MCF 10A (cell line): ENCODE results near the gene LAMP1. TPM values are rescaled to one million over a fixed set of nuclear protein-coding genes. Genes with fewer than 3 reads are reported as not detected.

Source experiments
- BruUV-seq: library from RNA; stranded (reverse); fragments of 400-500 nt; replicated peaks from 2 replicates; lab custom pipeline; 2021; lab: Mats Ljungman, UMichigan
- CTCF ChIA-PET: fragments of 300-600 bp; sonication (Branson Sonifier 250); formaldehyde crosslinking; extraction: SDS; loops from one replicate; lab custom pipeline; 2021; ENCODE audit warnings: antibody characterized with exemption, inconsistent platforms; lab: Yijun Ruan, JAX
- POLR2A ChIA-PET: fragments of 300-600, 350-650 bp; sonication (Branson Sonifier 250); formaldehyde crosslinking; extraction: SDS; loops from one replicate; lab custom pipeline; 2020; ENCODE audit warnings: antibody characterized with exemption, inconsistent platforms; lab: Yijun Ruan, JAX
- DNase-seq: peaks from one replicate; pipeline ENCODE4 v3.0.0-alpha.2; 2018; ENCODE audit not compliant: unreplicated experiment
- H3K27ac Mint-ChIP-seq: one replicate; pipeline ENCODE4 v1.8.0; 2022; ENCODE audit warnings: mild to moderate bottlenecking, low read depth, mixed read lengths; ENCODE audit not compliant: unreplicated experiment
- H3K27me3 Mint-ChIP-seq: one replicate; pipeline ENCODE4 v1.8.0; 2022; ENCODE audit warnings: mixed read lengths; ENCODE audit not compliant: insufficient read depth, unreplicated experiment
- H3K36me3 Mint-ChIP-seq: one replicate; pipeline ENCODE4 v1.8.0; 2022; ENCODE audit warnings: mild to moderate bottlenecking, moderate library complexity, mixed read lengths; ENCODE audit not compliant: insufficient read depth, unreplicated experiment
- H3K4me1 Mint-ChIP-seq: one replicate; pipeline ENCODE4 v1.8.0; 2022; ENCODE audit warnings: mixed read lengths; ENCODE audit not compliant: insufficient read depth, unreplicated experiment
- H3K4me3 Mint-ChIP-seq: one replicate; pipeline ENCODE4 v1.8.0; 2022; ENCODE audit warnings: mild to moderate bottlenecking, moderate library complexity, mixed read lengths; ENCODE audit not compliant: unreplicated experiment
- H3K9me3 Mint-ChIP-seq: one replicate; pipeline ENCODE4 v1.8.0; 2022; ENCODE audit warnings: mixed read lengths; ENCODE audit not compliant: unreplicated experiment
- intact Hi-C: fragments of 100-400 bp; cut with micrococcal nuclease; formaldehyde crosslinking; loops from 2 replicates; pipeline ENCODE4 v1.14.1; 2022
- total RNA-seq: library from RNA; stranded (reverse); gene quantifications from 2 replicates; pipeline ENCODE4 v1.2.3, GENCODE V29; 2022
- TF ChIP-seq, protein P1 (sequence below): fragments of 200-600 bp; IDR thresholded peaks from one replicate; pipeline ENCODE4 v1.8.0; 2022; ENCODE audit warnings: antibody characterized with exemption, mild to moderate bottlenecking; ENCODE audit not compliant: unreplicated experiment

Gene LAMP1
- total RNA-seq, 1 experiment from 2014 or later, result 150 TPM

- intact Hi-C loops, result loop anchor here (5.0 to 10.0 kb wide), 2 partner anchors 88 to 261 kb away; partner anchors contain the start of genes CUL4A and PCID2
- CTCF ChIA-PET, result no interaction called here
- Mint-ChIP-seq H3K4me1 (peaks cover 19% of the 10 kb centered on the region), H3K4me3 (peak overlapping the region; percentile 6), H3K9me3 (no peaks in the 10 kb centered on the region), H3K27ac (no peak overlapping the region), H3K27me3 (peaks cover 19% of the 10 kb centered on the region), H3K36me3 (peaks cover 15% of the 10 kb centered on the region)
- POLR2A ChIA-PET, result interaction anchor here (1.0 to 1.5 kb wide), 3 partner anchors 10 to 104 kb away, joined by 3 read pairs; partner anchors contain the start of gene CUL4A
- TF ChIP-seq, protein P1, sequence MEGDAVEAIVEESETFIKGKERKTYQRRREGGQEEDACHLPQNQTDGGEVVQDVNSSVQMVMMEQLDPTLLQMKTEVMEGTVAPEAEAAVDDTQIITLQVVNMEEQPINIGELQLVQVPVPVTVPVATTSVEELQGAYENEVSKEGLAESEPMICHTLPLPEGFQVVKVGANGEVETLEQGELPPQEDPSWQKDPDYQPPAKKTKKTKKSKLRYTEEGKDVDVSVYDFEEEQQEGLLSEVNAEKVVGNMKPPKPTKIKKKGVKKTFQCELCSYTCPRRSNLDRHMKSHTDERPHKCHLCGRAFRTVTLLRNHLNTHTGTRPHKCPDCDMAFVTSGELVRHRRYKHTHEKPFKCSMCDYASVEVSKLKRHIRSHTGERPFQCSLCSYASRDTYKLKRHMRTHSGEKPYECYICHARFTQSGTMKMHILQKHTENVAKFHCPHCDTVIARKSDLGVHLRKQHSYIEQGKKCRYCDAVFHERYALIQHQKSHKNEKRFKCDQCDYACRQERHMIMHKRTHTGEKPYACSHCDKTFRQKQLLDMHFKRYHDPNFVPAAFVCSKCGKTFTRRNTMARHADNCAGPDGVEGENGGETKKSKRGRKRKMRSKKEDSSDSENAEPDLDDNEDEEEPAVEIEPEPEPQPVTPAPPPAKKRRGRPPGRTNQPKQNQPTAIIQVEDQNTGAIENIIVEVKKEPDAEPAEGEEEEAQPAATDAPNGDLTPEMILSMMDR, result no peak
- no peak for DNase-seq
- no TSS peak for BruUV-seq
These were observed 1.3 kb upstream of the LAMP1 start for GRCh38 chr13:113295776-113296175.

- H3K36me3 Mint-ChIP-seq, result peaks cover 16% of the 10 kb centered on the region
- H3K27ac Mint-ChIP-seq, result peak overlapping the region; percentile 97
- no TSS peak for BruUV-seq
- peaks cover 2% of the 10 kb centered on the region for H3K27me3 Mint-ChIP-seq
- peaks cover 12% of the 10 kb centered on the region for H3K4me1 Mint-ChIP-seq
- intact Hi-C loops, result loop anchor here (5.0 to 10.0 kb wide), 2 partner anchors 90 to 263 kb away; partner anchors contain the start of genes CUL4A and PCID2
- POLR2A ChIA-PET, result interaction anchor here (0.6 to 3.5 kb wide), 19 partner anchors 8 to 932 kb away, joined by 3 to 36 read pairs (median 4); partner anchors contain the start of genes CUL4A, DCUN1D2 and PCID2
- H3K9me3 Mint-ChIP-seq, result no peaks in the 10 kb centered on the region
- DNase-seq, result peak; percentile 9
- TF ChIP-seq, protein P1, result no peak
- peak overlapping the region; percentile 77 for H3K4me3 Mint-ChIP-seq
- CTCF ChIA-PET, result interaction anchor here (0.6 to 1.8 kb wide), 4 partner anchors 10 to 113 kb away, joined by 3 to 7 read pairs (median 3); no protein-coding TSS in a partner anchor
These were observed 467 bp downstream of the LAMP1 start for GRCh38 chr13:113297370-113298042.

DNA sequence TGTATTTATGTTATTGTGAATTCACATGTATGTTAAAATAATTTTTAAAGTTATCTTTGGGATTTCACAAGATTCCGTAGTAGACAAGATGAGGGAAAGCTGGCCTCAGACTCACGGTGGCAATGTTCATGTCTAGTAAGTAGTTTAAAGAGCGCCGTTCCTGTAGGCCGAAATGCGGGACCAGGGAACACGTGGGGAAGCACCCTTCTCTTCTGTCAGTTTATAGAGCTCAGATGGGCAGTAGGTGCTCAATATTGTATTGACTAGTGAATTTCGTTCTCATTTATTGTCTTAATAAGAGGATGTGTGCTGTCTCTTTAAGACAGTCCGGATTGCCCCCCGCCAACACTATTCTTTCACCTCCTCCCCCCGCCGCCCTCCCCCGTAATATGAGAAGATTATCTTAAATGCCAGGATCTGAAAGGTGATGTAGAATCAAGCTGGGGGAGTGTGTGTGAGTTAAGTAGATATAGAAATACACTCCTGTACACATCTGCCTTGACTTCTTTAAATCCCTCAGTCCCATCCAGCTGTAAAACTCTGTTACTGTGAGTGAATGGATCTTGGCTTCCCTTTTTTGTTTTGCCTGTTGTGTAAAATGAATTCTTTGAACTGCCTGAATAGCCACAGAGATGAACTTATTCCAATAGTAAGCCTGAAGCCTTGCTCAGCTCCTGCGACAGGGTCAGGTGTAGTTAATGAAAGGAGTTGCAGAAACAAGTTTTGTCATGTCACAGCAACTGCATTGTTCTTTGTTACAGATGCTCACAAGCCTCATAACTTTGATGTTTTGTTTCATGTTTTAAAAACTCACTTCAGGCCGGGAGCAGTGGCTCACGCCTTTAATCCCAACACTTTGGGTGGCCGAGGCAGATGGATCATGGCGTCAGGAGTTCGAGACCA, 1.3 kb downstream of the LAMP1 start:
- intact Hi-C loops, result loop anchor here (5.0 to 10.0 kb wide), 2 partner anchors 91 to 263 kb away; partner anchors contain the start of genes CUL4A and PCID2
- POLR2A ChIA-PET, result interaction anchor here (0.6 to 3.5 kb wide), 22 partner anchors 8 to 931 kb away, joined by 3 to 36 read pairs (median 4); partner anchors contain the start of genes CUL4A, DCUN1D2 and PCID2
- BruUV-seq, result TSS peak; percentile 61
- Mint-ChIP-seq H3K4me3 (peak overlapping the region; percentile 77), H3K9me3 (no peaks in the 10 kb centered on the region), H3K4me1 (peaks cover 12% of the 10 kb centered on the region), H3K27me3 (no peaks in the 10 kb centered on the region), H3K27ac (peak overlapping the region; percentile 97), H3K36me3 (peaks cover 24% of the 10 kb centered on the region)
- CTCF ChIA-PET, result interaction anchor here (0.9 to 1.8 kb wide), 3 partner anchors 11 to 96 kb away, joined by 3 to 7 read pairs (median 3); no protein-coding TSS in a partner anchor
- TF ChIP-seq, protein P1, result no peak
- DNase-seq, result peak; percentile 3
